Stimulated activated naive CD8-positive, alpha-beta T cell treated with anti-CD3 and anti-CD28 coated beads, Interleukin-15, Interleukin-2, amounts not matched to agents 100 ng/mL and 50 ng/mL, for 24 hours (primary cell): ENCODE data around the gene DSCAML1.
"Not testable (repeated sequence)": the region's sequence is repeated elsewhere in the genome, so short reads cannot be mapped to it uniquely, and the experiment has no call there.

Experiments used
- H3K27ac Mint-ChIP-seq: one replicate; pipeline ENCODE4 v1.8.0; 2021; ENCODE audit warnings: mild to moderate bottlenecking, mixed read lengths
- H3K27me3 Mint-ChIP-seq: one replicate; pipeline ENCODE4 v1.8.0; 2021; ENCODE audit warnings: mixed read lengths
- H3K36me3 Mint-ChIP-seq: one replicate; pipeline ENCODE4 v1.8.0; 2021; ENCODE audit warnings: low read depth, mixed read lengths
- H3K4me1 Mint-ChIP-seq: one replicate; pipeline ENCODE4 v1.8.0; 2021; ENCODE audit warnings: low read depth, mixed read lengths
- H3K4me3 Mint-ChIP-seq: one replicate; pipeline ENCODE4 v1.8.0; 2021; ENCODE audit warnings: mild to moderate bottlenecking, mixed read lengths
- H3K9me3 Mint-ChIP-seq: one replicate; pipeline ENCODE4 v1.8.0; 2021; ENCODE audit warnings: mixed read lengths

Gene DSCAML1

GRCh38 chr11:117467770-117468169 lies 329.2 kb downstream of the DSCAML1 start:
- Mint-ChIP-seq H3K4me1 (no peaks in the 10 kb centered on the region), H3K36me3 (no peaks in the 10 kb centered on the region), H3K27ac (no peak overlapping the region), H3K9me3 (no peaks in the 10 kb centered on the region), H3K4me3 (no peak overlapping the region), H3K27me3 (peaks cover 4% of the 10 kb centered on the region)

- no peak overlapping the region for H3K27ac Mint-ChIP-seq
- no peaks in the 10 kb centered on the region for H3K9me3 Mint-ChIP-seq
- no peak overlapping the region for H3K4me3 Mint-ChIP-seq
- no peaks in the 10 kb centered on the region for H3K4me1 Mint-ChIP-seq
- H3K36me3 Mint-ChIP-seq = no peaks in the 10 kb centered on the region
- peaks cover 4% of the 10 kb centered on the region for H3K27me3 Mint-ChIP-seq
Observed at GRCh38 chr11:117466966-117467365, 330.1 kb downstream of the DSCAML1 start.

- H3K4me3 Mint-ChIP-seq = no peak overlapping the region
- H3K27me3 Mint-ChIP-seq = no peaks in the 10 kb centered on the region
- H3K27ac Mint-ChIP-seq = no peak overlapping the region
- no peaks in the 10 kb centered on the region for H3K36me3 Mint-ChIP-seq
- H3K9me3 Mint-ChIP-seq = no peaks in the 10 kb centered on the region
- no peaks in the 10 kb centered on the region for H3K4me1 Mint-ChIP-seq
Observed at GRCh38 chr11:117465236-117465997, 331.6 kb downstream of the DSCAML1 start.

GRCh38 chr11:117464778-117465177 lies 332.2 kb downstream of the DSCAML1 start:
- no peak overlapping the region for H3K27ac Mint-ChIP-seq
- H3K9me3 Mint-ChIP-seq = no peaks in the 10 kb centered on the region
- no peaks in the 10 kb centered on the region for H3K27me3 Mint-ChIP-seq
- H3K4me1 Mint-ChIP-seq = no peaks in the 10 kb centered on the region
- H3K4me3 Mint-ChIP-seq = no peak overlapping the region
- H3K36me3 Mint-ChIP-seq = no peaks in the 10 kb centered on the region

- no peak overlapping the region for H3K4me3 Mint-ChIP-seq
- no peak overlapping the region for H3K27ac Mint-ChIP-seq
- H3K27me3 Mint-ChIP-seq = no peaks in the 10 kb centered on the region
- no peaks in the 10 kb centered on the region for H3K9me3 Mint-ChIP-seq
- no peaks in the 10 kb centered on the region for H3K36me3 Mint-ChIP-seq
- H3K4me1 Mint-ChIP-seq = peaks cover 5% of the 10 kb centered on the region
Observed at GRCh38 chr11:117462864-117463247, 334.2 kb downstream of the DSCAML1 start.

GRCh38 chr11:117462183-117462863 lies 334.7 kb downstream of the DSCAML1 start:
- H3K27me3 Mint-ChIP-seq = no peaks in the 10 kb centered on the region
- H3K9me3 Mint-ChIP-seq = no peaks in the 10 kb centered on the region
- H3K4me1 Mint-ChIP-seq = peaks cover 7% of the 10 kb centered on the region
- H3K36me3 Mint-ChIP-seq = no peaks in the 10 kb centered on the region
- no peak overlapping the region for H3K27ac Mint-ChIP-seq
- H3K4me3 Mint-ChIP-seq = no peak overlapping the region

GRCh38 chr11:117461396-117462182 lies 335.4 kb downstream of the DSCAML1 start:
- Mint-ChIP-seq H3K27me3 (no peaks in the 10 kb centered on the region), H3K27ac (no peak overlapping the region), H3K9me3 (no peaks in the 10 kb centered on the region), H3K4me1 (peaks cover 9% of the 10 kb centered on the region), H3K36me3 (no peaks in the 10 kb centered on the region), H3K4me3 (no peak overlapping the region)

- no peaks in the 10 kb centered on the region for H3K27me3 Mint-ChIP-seq
- peaks cover 15% of the 10 kb centered on the region for H3K4me1 Mint-ChIP-seq
- H3K4me3 Mint-ChIP-seq = no peak overlapping the region
- H3K9me3 Mint-ChIP-seq = no peaks in the 10 kb centered on the region
- no peak overlapping the region for H3K27ac Mint-ChIP-seq
- H3K36me3 Mint-ChIP-seq = no peaks in the 10 kb centered on the region
Observed at GRCh38 chr11:117459979-117460300, 337.1 kb downstream of the DSCAML1 start.

GRCh38 chr11:117459123-117459978 lies 337.7 kb downstream of the DSCAML1 start:
- no peak overlapping the region for H3K27ac Mint-ChIP-seq
- H3K4me3 Mint-ChIP-seq = no peak overlapping the region
- H3K9me3 Mint-ChIP-seq = peaks cover 3% of the 10 kb centered on the region
- peaks cover 15% of the 10 kb centered on the region for H3K4me1 Mint-ChIP-seq
- H3K27me3 Mint-ChIP-seq = no peaks in the 10 kb centered on the region
- peaks cover under 1% of the 10 kb centered on the region for H3K36me3 Mint-ChIP-seq

- Mint-ChIP-seq H3K27ac (peak overlapping the region; percentile 52), H3K4me3 (no peak overlapping the region), H3K27me3 (peaks cover 4% of the 10 kb centered on the region), H3K36me3 (peaks cover 6% of the 10 kb centered on the region), H3K4me1 (peaks cover 15% of the 10 kb centered on the region), H3K9me3 (peaks cover 9% of the 10 kb centered on the region)
Observed at GRCh38 chr11:117458275-117459122, 338.5 kb downstream of the DSCAML1 start.

GRCh38 chr11:117457835-117458234 lies 339.2 kb downstream of the DSCAML1 start:
- peaks cover 4% of the 10 kb centered on the region for H3K27me3 Mint-ChIP-seq
- H3K4me3 Mint-ChIP-seq = no peak overlapping the region
- no peak overlapping the region for H3K27ac Mint-ChIP-seq
- peaks cover 6% of the 10 kb centered on the region for H3K36me3 Mint-ChIP-seq
- peaks cover 15% of the 10 kb centered on the region for H3K4me1 Mint-ChIP-seq
- H3K9me3 Mint-ChIP-seq = peaks cover 12% of the 10 kb centered on the region

- Mint-ChIP-seq H3K27me3 (peaks cover 4% of the 10 kb centered on the region), H3K36me3 (peaks cover 6% of the 10 kb centered on the region), H3K9me3 (peaks cover 12% of the 10 kb centered on the region), H3K4me3 (no peak overlapping the region), H3K4me1 (peaks cover 15% of the 10 kb centered on the region), H3K27ac (no peak overlapping the region)
Observed at GRCh38 chr11:117457031-117457785, 339.8 kb downstream of the DSCAML1 start.

GRCh38 chr11:117456721-117457029 lies 340.3 kb downstream of the DSCAML1 start:
- H3K4me3 Mint-ChIP-seq, H3K36me3 Mint-ChIP-seq, H3K27me3 Mint-ChIP-seq, H3K27ac Mint-ChIP-seq: not testable (repeated sequence)
- H3K9me3 Mint-ChIP-seq = peaks cover 12% of the 10 kb centered on the region
- peaks cover 15% of the 10 kb centered on the region for H3K4me1 Mint-ChIP-seq
